Body of pancreas (tissue), 4 donors: Measurements from ENCODE around the gene C17orf113. TPM values are rescaled to one million over a fixed set of nuclear protein-coding genes. Genes with fewer than 3 reads are reported as not detected.

Experiments used
- ATAC-seq: fragments of 150-250 bp; one replicate; pipeline ENCODE4 v1.9.1; 2016
- DNase-seq, 4 donors: peaks; one replicate each; pipeline ENCODE4 v3.0.0-alpha.2; 2019
- H3K27ac ChIP-seq, 4 donors: fragments of 200-600 bp; sonication (generic); 1 replicate in 3 of 4; 2 replicates in 1 of 4; pipeline versions ENCODE4 v1.5.1 to v1.6.1; 2016 to 2019; ENCODE audit warnings: mild to moderate bottlenecking in 1 of 4, mixed read lengths in 1 of 4, moderate library complexity in 1 of 4
- H3K27me3 ChIP-seq, 2 donors: fragments of 200-600 bp; sonication (generic); one replicate each; pipeline ENCODE4 v1.6.0; 2016; ENCODE audit warnings: mild to moderate bottlenecking in 1 of 2
- H3K36me3 ChIP-seq, 2 donors: fragments of 200-600 bp; sonication (generic); replicated peaks in 1 of 2; 2 replicates each; pipeline ENCODE4 v1.5.1; 2016; ENCODE audit warnings: low read depth in 2 of 2; ENCODE audit not compliant: insufficient read depth in 1 of 2
- H3K4me1 ChIP-seq: fragments of 200-600 bp; sonication (generic); one replicate; pipeline ENCODE4 v1.6.0; 2016
- H3K4me3 ChIP-seq, 2 donors: fragments of 200-600 bp; sonication (generic); 1 replicate in 1 of 2; 2 replicates in 1 of 2; pipeline ENCODE4 v1.5.1; 2016 to 2019
- H3K9me3 ChIP-seq, 3 donors: fragments of 200-600 bp; sonication (generic); 1 replicate in 2 of 3; 2 replicates in 1 of 3; pipeline ENCODE4 v1.5.1; 2016
- CTCF ChIP-seq, 7 experiments: fragments of 450-650 bp in 4 of 7; fragments of 200-600 bp in 3 of 7; sonication (generic) in 3 of 7; IDR thresholded peaks; one replicate each; pipeline ENCODE4 v1.5.1; 2016 to 2019; ENCODE audit warnings: antibody characterized with exemption in 7 of 7
- POLR2A ChIP-seq, 3 donors: fragments of 450-650 bp; IDR thresholded peaks; one replicate each; pipeline ENCODE4 v1.6.1; 2016; ENCODE audit warnings: antibody characterized with exemption in 3 of 3, mild to moderate bottlenecking in 2 of 3
- WGBS, 2 donors: methylation state at CpG; one replicate each; pipeline ENCODE4 v1.1.5; 2017; 5-methylcytosine and 5-hydroxymethylcytosine counted together
- intact Hi-C: fragments of 100-400 bp; cut with DNase I; formaldehyde crosslinking; loops from one replicate; pipeline ENCODE4 v1.15.1; 2023
- total RNA-seq, 2 donors: library from RNA; depleted of rRNA; stranded (reverse); fragments of >200 nt; gene quantifications; one replicate each; pipeline ENCODE4 v1.1.0, GENCODE V29; 2016

The C17orf113 gene
- total RNA-seq, 2 donors from 2014 or later: 1.6 to 4.4 TPM

GRCh38 chr17:42002175-42002791 lies 48.1 kb downstream of the C17orf113 start:
- DNase-seq: no peak
- no peaks in the 10 kb centered on the region for H3K9me3 ChIP-seq
- H3K4me1 ChIP-seq: peaks cover 10% of the 10 kb centered on the region
- TF ChIP-seq POLR2A (IDR thresholded peaks at IDR 0.05) (no peak), CTCF (IDR thresholded peaks at IDR 0.05) (no peak)
- H3K27me3 ChIP-seq: no peaks in the 10 kb centered on the region
- ATAC-seq: no peak
- H3K36me3 ChIP-seq: peaks cover 10 to 13% of the 10 kb centered on the region in 2 donors
- no peak overlapping the region for H3K4me3 ChIP-seq
- WGBS, 2 donors: 79 to 82% methylated on average over 7 of the region's 7 CpGs
- intact Hi-C loops: no loop called here
- H3K27ac ChIP-seq: no peak overlapping the region

- Histone ChIP-seq H3K27me3 (no peaks in the 10 kb centered on the region), H3K4me3 (no peak overlapping the region), H3K9me3 (no peaks in the 10 kb centered on the region), H3K27ac (no peak overlapping the region), H3K4me1 (peaks cover 7% of the 10 kb centered on the region), H3K36me3 (peaks cover 10 to 17% of the 10 kb centered on the region in 2 donors)
- intact Hi-C loops: no loop called here
- DNase-seq (no peak), ATAC-seq (no peak)
- WGBS, 2 donors: 79 to 84% methylated on average over 2 of the region's 2 CpGs
- TF ChIP-seq POLR2A (IDR thresholded peaks at IDR 0.05): no peak
- no peak for TF ChIP-seq CTCF (IDR thresholded peaks at IDR 0.05)
These were observed 48.7 kb downstream of the C17orf113 start for GRCh38 chr17:42001729-42002128.

- no peak overlapping the region for H3K4me3 ChIP-seq
- peaks cover 7% of the 10 kb centered on the region for H3K4me1 ChIP-seq
- TF ChIP-seq POLR2A (IDR thresholded peaks at IDR 0.05): no peak
- no peak for TF ChIP-seq CTCF (IDR thresholded peaks at IDR 0.05)
- WGBS, 2 donors: 81 to 82% methylated on average over 3 of the region's 3 CpGs
- H3K27ac ChIP-seq: no peak overlapping the region
- H3K27me3 ChIP-seq: no peaks in the 10 kb centered on the region
- ATAC-seq: no peak
- no peaks in the 10 kb centered on the region for H3K9me3 ChIP-seq
- intact Hi-C loops: no loop called here
- H3K36me3 ChIP-seq: peaks cover 10 to 21% of the 10 kb centered on the region in 2 donors
- no peak for DNase-seq
These were observed 49.8 kb downstream of the C17orf113 start for GRCh38 chr17:42000413-42001133.

GRCh38 chr17:41998497-41998896 lies 51.9 kb downstream of the C17orf113 start:
- no peaks in the 10 kb centered on the region for H3K27me3 ChIP-seq
- no peaks in the 10 kb centered on the region for H3K9me3 ChIP-seq
- intact Hi-C loops: no loop called here
- no peak overlapping the region for H3K4me3 ChIP-seq
- H3K27ac ChIP-seq: no peak overlapping the region
- no peak for ATAC-seq
- H3K36me3 ChIP-seq: peaks cover 18 to 27% of the 10 kb centered on the region in 2 donors
- DNase-seq: no peak
- TF ChIP-seq POLR2A (IDR thresholded peaks at IDR 0.05): no peak
- TF ChIP-seq CTCF (IDR thresholded peaks at IDR 0.05): no peak
- peaks cover 7% of the 10 kb centered on the region for H3K4me1 ChIP-seq
- 19 to 33% methylated on average over 2 of the region's 2 CpGs for WGBS, 2 donors

- ATAC-seq (no peak), DNase-seq (no peak)
- H3K27ac ChIP-seq: no peak overlapping the region
- 84 to 94% methylated on average over 2 of the region's 2 CpGs for WGBS, 2 donors
- no peak overlapping the region for H3K4me3 ChIP-seq
- H3K27me3 ChIP-seq: no peaks in the 10 kb centered on the region
- no peaks in the 10 kb centered on the region for H3K4me1 ChIP-seq
- intact Hi-C loops: no loop called here
- peaks cover 18 to 33% of the 10 kb centered on the region in 2 donors for H3K36me3 ChIP-seq
- TF ChIP-seq POLR2A (IDR thresholded peaks at IDR 0.05): no peak
- TF ChIP-seq CTCF (IDR thresholded peaks at IDR 0.05): no peak
- H3K9me3 ChIP-seq: no peaks in the 10 kb centered on the region
These were observed 53.6 kb downstream of the C17orf113 start for GRCh38 chr17:41996855-41997164.
